ENCODE results near the gene LPP.

DNA sequence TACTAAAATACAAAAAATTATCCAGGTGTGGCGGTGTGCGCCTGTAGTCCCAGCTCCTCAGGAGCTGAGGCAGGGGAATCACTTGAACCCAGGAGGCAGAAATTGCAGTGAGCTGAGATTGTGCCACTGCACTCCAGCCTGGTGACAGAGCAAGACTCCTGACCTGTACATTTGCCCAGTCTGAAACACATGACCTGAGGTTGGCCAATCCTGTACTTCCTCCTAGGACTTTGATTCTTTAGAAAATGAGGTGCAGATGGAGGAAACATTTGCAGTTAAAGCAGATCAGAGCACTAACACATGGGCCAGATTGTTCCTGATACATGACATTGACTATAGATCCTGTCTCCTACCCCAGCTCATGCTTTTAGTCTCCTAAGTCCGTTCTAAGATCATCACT lies 28.9 kb upstream of the LPP start:
- TF ChIP-seq ZNF407 (IDR thresholded peaks at IDR 0.05; ENCODE audit: low read depth), result no peak
- TF ChIP-seq EZH2 (IDR thresholded peaks at IDR 0.05; ENCODE audit: borderline replicate concordance, low read depth, low read length), result no peak
- TF ChIP-seq NBN (IDR thresholded peaks at IDR 0.05; ENCODE audit: low read depth), result no peak
- TF ChIP-seq, protein P1, sequence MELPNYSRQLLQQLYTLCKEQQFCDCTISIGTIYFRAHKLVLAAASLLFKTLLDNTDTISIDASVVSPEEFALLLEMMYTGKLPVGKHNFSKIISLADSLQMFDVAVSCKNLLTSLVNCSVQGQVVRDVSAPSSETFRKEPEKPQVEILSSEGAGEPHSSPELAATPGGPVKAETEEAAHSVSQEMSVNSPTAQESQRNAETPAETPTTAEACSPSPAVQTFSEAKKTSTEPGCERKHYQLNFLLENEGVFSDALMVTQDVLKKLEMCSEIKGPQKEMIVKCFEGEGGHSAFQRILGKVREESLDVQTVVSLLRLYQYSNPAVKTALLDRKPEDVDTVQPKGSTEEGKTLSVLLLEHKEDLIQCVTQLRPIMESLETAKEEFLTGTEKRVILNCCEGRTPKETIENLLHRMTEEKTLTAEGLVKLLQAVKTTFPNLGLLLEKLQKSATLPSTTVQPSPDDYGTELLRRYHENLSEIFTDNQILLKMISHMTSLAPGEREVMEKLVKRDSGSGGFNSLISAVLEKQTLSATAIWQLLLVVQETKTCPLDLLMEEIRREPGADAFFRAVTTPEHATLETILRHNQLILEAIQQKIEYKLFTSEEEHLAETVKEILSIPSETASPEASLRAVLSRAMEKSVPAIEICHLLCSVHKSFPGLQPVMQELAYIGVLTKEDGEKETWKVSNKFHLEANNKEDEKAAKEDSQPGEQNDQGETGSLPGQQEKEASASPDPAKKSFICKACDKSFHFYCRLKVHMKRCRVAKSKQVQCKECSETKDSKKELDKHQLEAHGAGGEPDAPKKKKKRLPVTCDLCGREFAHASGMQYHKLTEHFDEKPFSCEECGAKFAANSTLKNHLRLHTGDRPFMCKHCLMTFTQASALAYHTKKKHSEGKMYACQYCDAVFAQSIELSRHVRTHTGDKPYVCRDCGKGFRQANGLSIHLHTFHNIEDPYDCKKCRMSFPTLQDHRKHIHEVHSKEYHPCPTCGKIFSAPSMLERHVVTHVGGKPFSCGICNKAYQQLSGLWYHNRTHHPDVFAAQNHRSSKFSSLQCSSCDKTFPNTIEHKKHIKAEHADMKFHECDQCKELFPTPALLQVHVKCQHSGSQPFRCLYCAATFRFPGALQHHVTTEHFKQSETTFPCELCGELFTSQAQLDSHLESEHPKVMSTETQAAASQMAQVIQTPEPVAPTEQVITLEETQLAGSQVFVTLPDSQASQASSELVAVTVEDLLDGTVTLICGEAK (IDR thresholded peaks at IDR 0.05), result no peak
- TF ChIP-seq, protein P1 (CRISPR knock-in tag; IDR thresholded peaks at IDR 0.05), result no peak
- TF ChIP-seq CHD1 (IDR thresholded peaks at IDR 0.05; ENCODE audit: low read length), result no peak
- no peak for TF ChIP-seq MBD1 (CRISPR knock-in tag; IDR thresholded peaks at IDR 0.05)
- no peak for TF ChIP-seq MTA3 (IDR thresholded peaks at IDR 0.05; ENCODE audit: borderline replicate concordance)
- TF ChIP-seq CTCF (IDR thresholded peaks at IDR 0.05 in 2 of 3, conservative IDR thresholded peaks at IDR 0.05 in 1 of 3; ENCODE audit: insufficient read depth in 2 of 3, low read depth in 1 of 3, low read length in 3 of 3), result no peak
- TF ChIP-seq EGR1 (conservative IDR thresholded peaks at IDR 0.05), result no peak
- no peak for TF ChIP-seq BHLHE40 (IDR thresholded peaks at IDR 0.05; ENCODE audit: low read length)

Data from K562 (cell line).